MM.1S (cell line): ENCODE measurements around the gene RARB.

Experiments used
- EZH2 ChIP-seq: fragments of 300-600 bp; sonication (generic); optimal IDR thresholded peaks from 2 replicates; pipeline ENCODE3; 2017; ENCODE audit warnings: low read depth, mild to moderate bottlenecking, antibody characterized with exemption, low read length, mixed read lengths
- EZH2phosphoT487 ChIP-seq: fragments of 300-600 bp; sonication (generic); IDR thresholded peaks from 2 replicates; pipeline ENCODE4 v1.6.1; 2018; ENCODE audit warnings: antibody characterized with exemption, low read length
- TF ChIP-seq, protein P1 (sequence below): fragments of 300-600 bp; sonication (generic); IDR thresholded peaks from 2 replicates; pipeline ENCODE4 v1.5.1; 2016; ENCODE audit warnings: antibody characterized with exemption, low read length, mixed read lengths

DNA sequence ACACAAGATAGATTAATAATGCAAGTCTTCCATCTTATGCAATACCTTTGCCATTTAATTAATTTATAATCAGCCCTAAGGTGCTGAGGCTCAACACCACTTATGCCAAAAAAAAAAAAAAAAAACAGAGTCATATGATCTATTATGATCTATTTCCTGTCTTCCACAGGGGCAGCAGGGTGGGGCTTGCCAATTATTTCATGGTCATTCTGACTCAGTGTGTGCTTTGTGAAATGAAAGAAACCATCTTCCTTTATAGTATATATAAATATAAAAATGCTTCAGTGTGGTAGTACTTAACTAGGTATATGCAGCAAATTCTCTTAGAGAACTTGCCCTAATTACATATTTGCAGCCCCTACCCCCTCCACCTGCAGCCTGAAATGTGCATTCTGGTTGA lies 7.2 kb upstream of the RARB start:
- TF ChIP-seq EZH2 (no peak), EZH2phosphoT487 (no peak)
- TF ChIP-seq, protein P1, sequence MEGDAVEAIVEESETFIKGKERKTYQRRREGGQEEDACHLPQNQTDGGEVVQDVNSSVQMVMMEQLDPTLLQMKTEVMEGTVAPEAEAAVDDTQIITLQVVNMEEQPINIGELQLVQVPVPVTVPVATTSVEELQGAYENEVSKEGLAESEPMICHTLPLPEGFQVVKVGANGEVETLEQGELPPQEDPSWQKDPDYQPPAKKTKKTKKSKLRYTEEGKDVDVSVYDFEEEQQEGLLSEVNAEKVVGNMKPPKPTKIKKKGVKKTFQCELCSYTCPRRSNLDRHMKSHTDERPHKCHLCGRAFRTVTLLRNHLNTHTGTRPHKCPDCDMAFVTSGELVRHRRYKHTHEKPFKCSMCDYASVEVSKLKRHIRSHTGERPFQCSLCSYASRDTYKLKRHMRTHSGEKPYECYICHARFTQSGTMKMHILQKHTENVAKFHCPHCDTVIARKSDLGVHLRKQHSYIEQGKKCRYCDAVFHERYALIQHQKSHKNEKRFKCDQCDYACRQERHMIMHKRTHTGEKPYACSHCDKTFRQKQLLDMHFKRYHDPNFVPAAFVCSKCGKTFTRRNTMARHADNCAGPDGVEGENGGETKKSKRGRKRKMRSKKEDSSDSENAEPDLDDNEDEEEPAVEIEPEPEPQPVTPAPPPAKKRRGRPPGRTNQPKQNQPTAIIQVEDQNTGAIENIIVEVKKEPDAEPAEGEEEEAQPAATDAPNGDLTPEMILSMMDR, result no peak
